Adipocyte (in vitro differentiated cells): ENCODE data around the gene MAP2K3.

Experiments
- DNase-seq: peaks from one replicate; pipeline ENCODE4 v3.0.0-alpha.2; 2015; ENCODE audit warnings: low read depth
- H3K27me3 ChIP-seq: replicated peaks from 2 replicates; pipeline ENCODE4 v1.7.0; 2013; ENCODE audit warnings: mild to moderate bottlenecking, low read length, moderate library complexity; ENCODE audit not compliant: control insufficient read depth, insufficient read depth
- H3K36me3 ChIP-seq: 2 replicates; pipeline ENCODE4 v1.7.0; 2013; ENCODE audit warnings: low read length, mild to moderate bottlenecking, moderate library complexity; ENCODE audit not compliant: control insufficient read depth, insufficient read depth, severe bottlenecking
- H3K4me1 ChIP-seq: 2 replicates; pipeline ENCODE4 v1.7.0; 2013; ENCODE audit warnings: mild to moderate bottlenecking, low read length, moderate library complexity; ENCODE audit not compliant: control insufficient read depth, insufficient read depth
- H3K4me3 ChIP-seq: 2 replicates; pipeline ENCODE4 v1.7.0; 2013; ENCODE audit warnings: mild to moderate bottlenecking, low read length, moderate library complexity
- H3K9ac ChIP-seq: 2 replicates; pipeline ENCODE4 v1.7.0; 2013; ENCODE audit warnings: mild to moderate bottlenecking, low read length, moderate library complexity
- H3K9me3 ChIP-seq: 2 replicates; pipeline ENCODE4 v1.7.0; 2013; ENCODE audit warnings: mild to moderate bottlenecking, low read length, moderate library complexity; ENCODE audit not compliant: control insufficient read depth

MAP2K3 gene

GRCh38 chr17:21352981-21353265 is 68.4 kb downstream of the MAP2K3 start:
- Histone ChIP-seq H3K4me3 (no peak overlapping the region), H3K36me3 (no peaks in the 10 kb centered on the region), H3K27me3 (no peaks in the 10 kb centered on the region), H3K9ac (no peak overlapping the region), H3K9me3 (no peaks in the 10 kb centered on the region), H3K4me1 (peaks cover 9% of the 10 kb centered on the region)
- no peak for DNase-seq

GRCh38 chr17:21353326-21354010 is 69.0 kb downstream of the MAP2K3 start:
- Histone ChIP-seq H3K4me1 (peaks cover 9% of the 10 kb centered on the region), H3K9me3 (no peaks in the 10 kb centered on the region), H3K9ac (no peak overlapping the region), H3K4me3 (no peak overlapping the region), H3K27me3 (no peaks in the 10 kb centered on the region), H3K36me3 (no peaks in the 10 kb centered on the region)
- peak; percentile 44 for DNase-seq

GRCh38 chr17:21354796-21355385 is 70.4 kb downstream of the MAP2K3 start:
- no peak overlapping the region for H3K4me3 ChIP-seq
- no peaks in the 10 kb centered on the region for H3K9me3 ChIP-seq
- peaks cover 14% of the 10 kb centered on the region for H3K4me1 ChIP-seq
- no peak overlapping the region for H3K9ac ChIP-seq
- no peak for DNase-seq
- H3K27me3 ChIP-seq: no peaks in the 10 kb centered on the region
- no peaks in the 10 kb centered on the region for H3K36me3 ChIP-seq

- peaks cover 2% of the 10 kb centered on the region for H3K27me3 ChIP-seq
- DNase-seq: no peak
- peaks cover 14% of the 10 kb centered on the region for H3K4me1 ChIP-seq
- H3K4me3 ChIP-seq: no peak overlapping the region
- no peaks in the 10 kb centered on the region for H3K36me3 ChIP-seq
- no peaks in the 10 kb centered on the region for H3K9me3 ChIP-seq
- no peak overlapping the region for H3K9ac ChIP-seq
Observed at GRCh38 chr17:21355586-21355985, 71.1 kb downstream of the MAP2K3 start.

GRCh38 chr17:21356537-21357127 is 72.1 kb downstream of the MAP2K3 start:
- Histone ChIP-seq H3K27me3 (peaks cover 6% of the 10 kb centered on the region), H3K9me3 (no peaks in the 10 kb centered on the region), H3K36me3 (no peaks in the 10 kb centered on the region), H3K9ac (no peak overlapping the region), H3K4me1 (peaks cover 14% of the 10 kb centered on the region), H3K4me3 (no peak overlapping the region)
- DNase-seq: no peak

GRCh38 chr17:21357281-21357680 is 72.8 kb downstream of the MAP2K3 start:
- Histone ChIP-seq H3K9me3 (no peaks in the 10 kb centered on the region), H3K27me3 (peaks cover 12% of the 10 kb centered on the region), H3K9ac (no peak overlapping the region), H3K4me3 (no peak overlapping the region), H3K4me1 (peaks cover 14% of the 10 kb centered on the region), H3K36me3 (no peaks in the 10 kb centered on the region)
- no peak for DNase-seq

- Histone ChIP-seq H3K9ac (no peak overlapping the region), H3K4me3 (no peak overlapping the region), H3K9me3 (no peaks in the 10 kb centered on the region), H3K27me3 (peaks cover 19% of the 10 kb centered on the region), H3K4me1 (peaks cover 14% of the 10 kb centered on the region), H3K36me3 (no peaks in the 10 kb centered on the region)
- no peak for DNase-seq
Observed at GRCh38 chr17:21357696-21358656, 73.5 kb downstream of the MAP2K3 start.

- Histone ChIP-seq H3K4me1 (peaks cover 5% of the 10 kb centered on the region), H3K9me3 (no peaks in the 10 kb centered on the region), H3K36me3 (no peaks in the 10 kb centered on the region), H3K9ac (no peak overlapping the region), H3K27me3 (peaks cover 25% of the 10 kb centered on the region), H3K4me3 (no peak overlapping the region)
- DNase-seq: peak; percentile 42
Observed at GRCh38 chr17:21358682-21359482, 74.4 kb downstream of the MAP2K3 start.

GRCh38 chr17:21359483-21359840 is 75.0 kb downstream of the MAP2K3 start:
- no peak overlapping the region for H3K4me3 ChIP-seq
- H3K9me3 ChIP-seq: no peaks in the 10 kb centered on the region
- H3K4me1 ChIP-seq: peaks cover 5% of the 10 kb centered on the region
- no peak overlapping the region for H3K9ac ChIP-seq
- DNase-seq: no peak
- H3K27me3 ChIP-seq: peaks cover 25% of the 10 kb centered on the region
- no peaks in the 10 kb centered on the region for H3K36me3 ChIP-seq

GRCh38 chr17:21360048-21360447 is 75.5 kb downstream of the MAP2K3 start:
- peaks cover 25% of the 10 kb centered on the region for H3K27me3 ChIP-seq
- H3K9ac ChIP-seq: no peak overlapping the region
- H3K4me1 ChIP-seq: peaks cover 5% of the 10 kb centered on the region
- H3K9me3 ChIP-seq: no peaks in the 10 kb centered on the region
- H3K4me3 ChIP-seq: no peak overlapping the region
- no peak for DNase-seq
- no peaks in the 10 kb centered on the region for H3K36me3 ChIP-seq
